Ovary (tissue), 3 donors: ENCODE results near the gene HLCS.

Source experiments
- CTCF ChIP-seq, 3 donors: fragments of 450-650 bp in 2 of 3; fragments of 200-600 bp in 1 of 3; IDR thresholded peaks; one replicate each; pipeline versions ENCODE4 v1.5.1 to v1.8.0; 2016 to 2022; ENCODE audit warnings: antibody characterized with exemption in 3 of 3, mild to moderate bottlenecking in 1 of 3
- EP300 ChIP-seq: sonication (generic); formaldehyde crosslinking; IDR thresholded peaks from one replicate; pipeline ENCODE4 v1.6.1; 2017; ENCODE audit warnings: antibody characterized with exemption
- POLR2A ChIP-seq: fragments of 450-650 bp; IDR thresholded peaks from one replicate; pipeline ENCODE4 v1.6.1; 2017; ENCODE audit warnings: antibody characterized with exemption, mild to moderate bottlenecking, moderate library complexity
- donor health status: DM: no; HTN: no; CAD: no.

DNA sequence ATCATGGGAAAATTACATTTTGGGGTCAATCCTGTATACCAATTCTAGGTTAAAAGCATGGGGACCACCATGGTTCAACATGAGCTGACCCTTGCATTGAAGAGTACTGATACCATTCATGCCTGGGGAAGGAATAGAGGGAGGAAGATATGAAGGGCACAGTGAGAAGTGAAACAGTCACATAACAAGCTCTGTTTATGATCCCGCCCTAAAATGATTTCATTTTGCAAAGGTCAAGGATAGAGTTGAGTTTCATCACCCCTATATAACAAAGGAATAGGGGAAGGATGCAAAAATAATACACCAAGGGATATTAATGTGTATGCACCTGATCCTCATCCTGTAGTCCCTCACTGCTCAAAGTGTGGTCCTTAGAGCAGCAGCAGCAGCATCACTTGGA, 2.5 kb upstream of the HLCS start:
- TF ChIP-seq CTCF (IDR thresholded peaks at IDR 0.05), result no peak
- no peak for TF ChIP-seq POLR2A
- no peak for TF ChIP-seq EP300
